GM12878 (cell line): Measurements from ENCODE around the gene SLAMF9. TPM values are rescaled to one million over a fixed set of nuclear protein-coding genes. Genes with fewer than 3 reads are reported as not detected.

Source experiments
- ATAC-seq: fragments of 200-7000 bp; cut with Tn5 transposase; 3 replicates; pipeline ENCODE4 v1.9.1; 2020; ENCODE audit warnings: mild to moderate bottlenecking, moderate library complexity
- BruUV-seq: library from RNA; stranded (reverse); fragments of 400-500 nt; replicated peaks from 2 replicates; lab custom pipeline; 2021; lab: Mats Ljungman, UMichigan
- CTCF ChIA-PET: fragments of 300-600 bp; sonication (Branson Sonifier 250); formaldehyde crosslinking; extraction: SDS; loops from one replicate; lab custom pipeline; 2021; ENCODE audit warnings: inconsistent platforms; lab: Yijun Ruan, JAX
- POLR2A ChIA-PET: fragments of 350-600 bp; formaldehyde crosslinking; extraction: SDS; loops from one replicate; lab custom pipeline; 2021; ENCODE audit warnings: inconsistent platforms; lab: Charles Lee
- RAD21 ChIA-PET: fragments of 300-600 bp; sonication (Branson Sonifier 250); formaldehyde crosslinking; loops from one replicate; lab custom pipeline; 2023; ENCODE audit warnings: antibody characterized with exemption; ENCODE audit not compliant: unreplicated experiment; lab: Charles Lee
- SMC1A ChIA-PET: fragments of 300-600 bp; sonication (Branson Sonifier 250); formaldehyde crosslinking; loops from one replicate; lab custom pipeline; 2023; ENCODE audit not compliant: unreplicated experiment, uncharacterized antibody; lab: Charles Lee
- DNase-seq: peaks from one replicate; pipeline ENCODE4 v3.0.0-alpha.2; 2011; ENCODE audit warnings: low read depth, low spot score
- FAIRE-seq: peaks from 3 replicates; lab custom pipeline; 2011; peaks lifted over from hg19 to GRCh38; lab: Jason Lieb, UNC
- H2AFZ ChIP-seq: 2 replicates; pipeline ENCODE4 v1.6.0; 2011; ENCODE audit warnings: low read depth, low read length, control low read depth; ENCODE audit not compliant: control insufficient read depth
- H3K27ac ChIP-seq: 2 replicates; pipeline ENCODE4 v1.5.1; 2011; ENCODE audit warnings: control low read depth; ENCODE audit not compliant: control insufficient read depth, insufficient read depth
- H3K27me3 ChIP-seq, 2 experiments: replicated peaks in 1 of 2; 2 replicates each; pipeline versions ENCODE4 v1.6.0 to v1.6.1; 2011; ENCODE audit warnings: low read length in 1 of 2; ENCODE audit not compliant: control insufficient read depth in 2 of 2, insufficient read depth in 2 of 2
- H3K36me3 ChIP-seq, 2 experiments: 2 replicates each; pipeline ENCODE4 v1.5.1; 2011; ENCODE audit warnings: low read length in 1 of 2; ENCODE audit not compliant: control insufficient read depth in 2 of 2, insufficient read depth in 2 of 2
- H3K4me1 ChIP-seq: 2 replicates; pipeline ENCODE4 v1.6.1; 2011; ENCODE audit warnings: mild to moderate bottlenecking, low read length, moderate library complexity, mixed read lengths; ENCODE audit not compliant: control insufficient read depth, insufficient read depth
- H3K4me2 ChIP-seq: 2 replicates; pipeline ENCODE4 v1.6.0; 2011; ENCODE audit warnings: control low read depth; ENCODE audit not compliant: control insufficient read depth, insufficient read depth
- H3K4me3 ChIP-seq: fragments of 200-600 bp; sonication (generic); 2 replicates; pipeline ENCODE4 v1.5.1; 2016
- H3K79me2 ChIP-seq: 2 replicates; pipeline ENCODE4 v1.6.0; 2011; ENCODE audit warnings: low read length; ENCODE audit not compliant: control insufficient read depth, insufficient read depth
- H3K9ac ChIP-seq: 2 replicates; pipeline ENCODE4 v1.8.0; 2011; ENCODE audit warnings: low read length, control low read depth, mixed read lengths; ENCODE audit not compliant: control insufficient read depth, insufficient read depth
- H3K9me3 ChIP-seq: replicated peaks from 3 replicates; pipeline ENCODE4 v1.5.1; 2011; ENCODE audit warnings: mild to moderate bottlenecking, low read length; ENCODE audit not compliant: control insufficient read depth, insufficient read depth
- H4K20me1 ChIP-seq: 2 replicates; pipeline ENCODE4 v1.6.0; 2011; ENCODE audit not compliant: control insufficient read depth, insufficient read depth
- CHD1 ChIP-seq: IDR thresholded peaks from 2 replicates; pipeline ENCODE4 v1.6.1; 2012; ENCODE audit warnings: low read depth, low read length, improper control_type of control experiment
- CTCF ChIP-seq, 3 experiments: IDR thresholded peaks in 2 of 3; conservative IDR thresholded peaks in 1 of 3; 2 replicates each; pipeline ENCODE4 v1.5.1; 2011; ENCODE audit warnings: low read depth in 3 of 3, low read length in 3 of 3, mild to moderate bottlenecking in 3 of 3, control low read depth in 2 of 3, moderate library complexity in 2 of 3, inconsistent platforms in 1 of 3, mixed read lengths in 1 of 3; ENCODE audit not compliant: control insufficient read depth in 2 of 3, insufficient read depth in 1 of 3; ENCODE audit errors: extremely low read depth in 1 of 3
- EGR1 ChIP-seq, 2 experiments: IDR thresholded peaks; 1 replicate in 1 of 2; 2 replicates in 1 of 2; pipeline ENCODE4 v1.6.1; 2011 to 2012; ENCODE audit warnings: low read depth in 2 of 2, low read length in 2 of 2, borderline replicate concordance in 1 of 2, mild to moderate bottlenecking in 1 of 2, moderate library complexity in 1 of 2
- IKZF1 ChIP-seq: fragments of 450-650 bp; conservative IDR thresholded peaks from 2 replicates; pipeline ENCODE4 v1.6.1; 2017; ENCODE audit warnings: antibody characterized with exemption, mild to moderate bottlenecking
- NFXL1 ChIP-seq: fragments of 450-650 bp; IDR thresholded peaks from 2 replicates; pipeline ENCODE4 v1.6.1; 2017; ENCODE audit warnings: antibody characterized with exemption, mild to moderate bottlenecking, borderline replicate concordance
- POLR2AphosphoS2 ChIP-seq: IDR thresholded peaks from 2 replicates; pipeline ENCODE4 v1.6.1; 2011; ENCODE audit warnings: low read depth, mild to moderate bottlenecking, low read length, improper control_type of control experiment, moderate library complexity
- RFX5 ChIP-seq: IDR thresholded peaks from 2 replicates; pipeline ENCODE4 v1.6.1; 2011; ENCODE audit warnings: low read depth, low read length, improper control_type of control experiment
- SMAD5 ChIP-seq: IDR thresholded peaks from 2 replicates; pipeline ENCODE4 v1.6.1; 2016; ENCODE audit warnings: antibody characterized with exemption, low read depth
- TARDBP ChIP-seq: IDR thresholded peaks from 2 replicates; pipeline ENCODE4 v1.6.1; 2016; ENCODE audit warnings: borderline replicate concordance
- YY1 ChIP-seq: IDR thresholded peaks from 2 replicates; pipeline ENCODE4 v1.6.1; 2011; ENCODE audit warnings: low read depth, mild to moderate bottlenecking, low read length
- ZNF384 ChIP-seq: IDR thresholded peaks from 2 replicates; pipeline ENCODE4 v1.6.1; 2012; ENCODE audit warnings: low read depth, mild to moderate bottlenecking, low read length, improper control_type of control experiment, borderline replicate concordance
- WGBS: methylation state at CpG from one replicate; pipeline ENCODE4 v1.1.6; 2016; ENCODE audit warnings: low lambda C conversion rate; ENCODE audit not compliant: insufficient replicate concordance, insufficient coverage; ENCODE audit errors: missing lambda C conversion rate; 5-methylcytosine and 5-hydroxymethylcytosine counted together
- in situ Hi-C: fragments of 300-500 bp; cut with MboI; formaldehyde crosslinking; loops from 9 replicates; pipeline ENCODE4 v1.14.3; 2018; ENCODE audit warnings: mixed read lengths
- intact Hi-C: fragments of 100-400 bp; cut with micrococcal nuclease; formaldehyde crosslinking; loops from one replicate; pipeline ENCODE4 v1.14.2; 2022; ENCODE audit not compliant: unreplicated experiment
- polyA plus RNA-seq, 11 experiments: library from polyadenylated mRNA; depleted of rRNA in 4 of 11; unstranded in 6 of 11; stranded (reverse) in 5 of 11; fragments of >200 nt; fragmentation: Nextera tagmentation in 4 of 11; fragmentation: Illumina TruSeq in 1 of 11; extraction: Ambion mirVana in 4 of 11; extraction: Trizol in 1 of 11; gene quantifications; 1 replicate in 1 of 11; 2 replicates in 10 of 11; pipeline versions ENCODE4 v1.2.1 to v1.2.3, GENCODE V29; 2011 to 2016; ENCODE audit warnings: inconsistent platforms in 2 of 11, missing spikeins in 2 of 11, low read depth in 1 of 11
- total RNA-seq, 4 experiments: library from RNA; depleted of rRNA in 3 of 4; stranded (reverse); fragments of >200 nt in 3 of 4; fragmentation: Illumina TruSeq in 1 of 4; extraction: Trizol in 1 of 4; gene quantifications; 2 replicates each; pipeline versions ENCODE4 v1.2.1 to v1.2.3, GENCODE V29; 2013 to 2021
- TF ChIP-seq, protein P1 (sequence below): IDR thresholded peaks from 2 replicates; pipeline ENCODE4 v1.6.1; 2011; ENCODE audit warnings: low read depth, mild to moderate bottlenecking, low read length, moderate library complexity, borderline replicate concordance; ENCODE audit errors: extremely low read depth

SLAMF9 gene
- total and polyA plus RNA-seq, 10 of the 15 experiments (the other 5 are each of a cell fraction or from before 2014, with no cell fraction given) = not detected

GRCh38 chr1:159988006-159988405 lies 34.0 kb upstream of the SLAMF9 start:
- no peaks in the 10 kb centered on the region for H3K79me2 ChIP-seq
- no peaks in the 10 kb centered on the region for H4K20me1 ChIP-seq
- intact Hi-C loops = no loop called here
- no peak for DNase-seq
- no peak overlapping the region for H3K4me2 ChIP-seq
- no peaks in the 10 kb centered on the region for H3K4me1 ChIP-seq
- ChIA-PET CTCF (interaction anchor here (3.2 kb wide), 1 partner anchor 19 kb away, joined by 27 read pairs; no protein-coding TSS in a partner anchor), SMC1A (no interaction called here), RAD21 (no interaction called here), POLR2A (no interaction called here)
- H3K4me3 ChIP-seq = no peak overlapping the region
- TF ChIP-seq ZNF384 = no peak
- TF ChIP-seq SMAD5 = no peak
- TF ChIP-seq CTCF (IDR thresholded peaks at IDR 0.05 in 2 of 3, conservative IDR thresholded peaks at IDR 0.05 in 1 of 3; ENCODE audit: control insufficient read depth in 2 of 3, extremely low read depth in 1 of 3, insufficient read depth in 1 of 3, low read depth in 3 of 3, low read length in 3 of 3) = no peak
- H2AFZ ChIP-seq = no peak overlapping the region
- ATAC-seq = no peak
- H3K36me3 ChIP-seq = no peaks in the 10 kb centered on the region
- WGBS = 0% methylated on average over 1 of the region's 1 CpG
- no peak overlapping the region for H3K9ac ChIP-seq
- in situ Hi-C loops = no loop called here
- no peaks in the 10 kb centered on the region for H3K9me3 ChIP-seq
- no TSS peak for BruUV-seq
- H3K27ac ChIP-seq = no peak overlapping the region
- H3K27me3 ChIP-seq = peaks cover 0 to 2% of the 10 kb centered on the region in 2 experiments; a peak in 1 of 4 replicates
- FAIRE-seq = no peak

DNA sequence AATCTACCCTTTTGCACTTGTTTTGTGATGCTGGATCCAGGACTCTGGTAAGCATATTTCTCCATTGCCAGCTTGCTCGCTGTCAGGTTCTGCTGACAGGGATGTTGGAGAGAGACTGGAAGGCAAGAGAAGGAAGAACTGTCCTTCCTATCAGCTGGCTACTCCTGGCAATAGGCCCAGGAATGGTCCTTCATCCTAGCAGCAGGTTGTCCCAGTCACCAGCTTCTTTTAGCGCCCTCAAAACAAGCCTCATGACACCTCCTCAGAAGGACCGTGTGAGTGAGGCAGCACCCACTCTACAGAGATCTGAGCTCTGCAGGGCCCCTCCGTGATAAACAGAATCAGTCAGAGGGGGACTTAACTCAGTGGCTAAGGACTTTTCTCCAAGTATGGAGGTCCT lies 33.1 kb upstream of the SLAMF9 start:
- no peak for FAIRE-seq
- no peaks in the 10 kb centered on the region for H3K36me3 ChIP-seq
- no peak overlapping the region for H3K27ac ChIP-seq
- H3K9me3 ChIP-seq = no peaks in the 10 kb centered on the region
- RAD21 ChIA-PET = no interaction called here
- H3K4me3 ChIP-seq = no peak overlapping the region
- H3K79me2 ChIP-seq = no peaks in the 10 kb centered on the region
- H4K20me1 ChIP-seq = no peaks in the 10 kb centered on the region
- in situ Hi-C loops (no loop called here), intact Hi-C loops (no loop called here)
- no peak overlapping the region for H3K4me2 ChIP-seq
- CTCF ChIA-PET = no interaction called here
- POLR2A ChIA-PET = no interaction called here
- BruUV-seq = no TSS peak
- H3K4me1 ChIP-seq = no peaks in the 10 kb centered on the region
- H3K27me3 ChIP-seq = peaks cover 0 to 2% of the 10 kb centered on the region in 2 experiments; a peak in 1 of 4 replicates
- SMC1A ChIA-PET = no interaction called here
- ATAC-seq = no peak
- WGBS = 22% methylated on average over 4 of the region's 4 CpGs
- DNase-seq = no peak
- no peak overlapping the region for H2AFZ ChIP-seq
- no peak overlapping the region for H3K9ac ChIP-seq
- no peak for TF ChIP-seq EGR1 (IDR thresholded peaks at IDR 0.05; ENCODE audit: borderline replicate concordance in 1 of 2, low read depth in 2 of 2, low read length in 2 of 2)
- TF ChIP-seq POLR2AphosphoS2 = no peak
- TF ChIP-seq RFX5 = no peak
- TF ChIP-seq, protein P1, sequence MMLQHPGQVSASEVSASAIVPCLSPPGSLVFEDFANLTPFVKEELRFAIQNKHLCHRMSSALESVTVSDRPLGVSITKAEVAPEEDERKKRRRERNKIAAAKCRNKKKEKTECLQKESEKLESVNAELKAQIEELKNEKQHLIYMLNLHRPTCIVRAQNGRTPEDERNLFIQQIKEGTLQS = no peak
- no peak for TF ChIP-seq NFXL1
- no peak for TF ChIP-seq CHD1
- no peak for TF ChIP-seq IKZF1
- no peak for TF ChIP-seq YY1
- TF ChIP-seq TARDBP = no peak
